ENCODE results near the gene SPTY2D1.

Gene SPTY2D1

DNA sequence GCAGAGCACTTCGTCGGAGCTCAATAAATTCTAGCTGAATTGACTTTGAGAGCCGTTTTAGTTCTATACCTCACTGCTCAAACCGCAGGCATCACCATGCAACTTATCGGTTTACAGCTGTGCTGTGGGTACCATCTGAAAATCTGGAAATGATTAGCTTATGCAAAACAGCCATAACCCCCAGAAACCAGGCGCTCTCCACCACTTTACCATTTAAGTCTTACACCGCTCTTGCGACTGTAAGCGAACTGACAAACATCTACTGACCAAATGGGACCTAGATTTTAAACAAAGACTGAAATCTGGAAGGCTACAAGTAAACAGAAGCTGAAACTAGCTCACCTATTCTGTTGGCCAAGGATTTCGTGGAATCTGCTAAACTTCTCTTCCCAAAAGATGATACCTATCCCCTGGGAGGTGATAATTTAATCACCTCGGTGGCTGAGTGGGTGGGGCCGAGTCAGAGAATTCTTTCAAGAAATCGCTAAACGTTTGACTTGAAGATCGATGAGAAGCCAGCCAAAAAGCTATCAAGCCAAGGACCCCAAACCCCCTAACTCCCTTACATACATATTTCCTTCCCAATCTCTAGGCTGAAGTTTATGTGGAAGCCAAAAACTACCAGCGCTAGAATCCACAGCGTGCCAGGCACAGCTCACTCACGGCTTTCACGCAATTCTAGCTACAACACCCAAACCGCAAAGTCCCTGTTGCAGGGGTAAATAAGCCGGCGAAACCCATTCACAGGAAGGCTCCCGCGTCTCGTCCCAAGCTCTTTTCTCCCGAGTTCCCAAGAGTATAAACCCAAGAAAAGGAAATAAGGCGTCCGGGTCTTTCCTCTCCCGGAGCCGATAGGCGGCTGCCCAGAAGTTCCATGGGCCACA is 644 bp downstream of the SPTY2D1 start:
- DNase-seq (ENCODE audit: low spot score): peak; percentile 30
- TF ChIP-seq, protein P1, sequence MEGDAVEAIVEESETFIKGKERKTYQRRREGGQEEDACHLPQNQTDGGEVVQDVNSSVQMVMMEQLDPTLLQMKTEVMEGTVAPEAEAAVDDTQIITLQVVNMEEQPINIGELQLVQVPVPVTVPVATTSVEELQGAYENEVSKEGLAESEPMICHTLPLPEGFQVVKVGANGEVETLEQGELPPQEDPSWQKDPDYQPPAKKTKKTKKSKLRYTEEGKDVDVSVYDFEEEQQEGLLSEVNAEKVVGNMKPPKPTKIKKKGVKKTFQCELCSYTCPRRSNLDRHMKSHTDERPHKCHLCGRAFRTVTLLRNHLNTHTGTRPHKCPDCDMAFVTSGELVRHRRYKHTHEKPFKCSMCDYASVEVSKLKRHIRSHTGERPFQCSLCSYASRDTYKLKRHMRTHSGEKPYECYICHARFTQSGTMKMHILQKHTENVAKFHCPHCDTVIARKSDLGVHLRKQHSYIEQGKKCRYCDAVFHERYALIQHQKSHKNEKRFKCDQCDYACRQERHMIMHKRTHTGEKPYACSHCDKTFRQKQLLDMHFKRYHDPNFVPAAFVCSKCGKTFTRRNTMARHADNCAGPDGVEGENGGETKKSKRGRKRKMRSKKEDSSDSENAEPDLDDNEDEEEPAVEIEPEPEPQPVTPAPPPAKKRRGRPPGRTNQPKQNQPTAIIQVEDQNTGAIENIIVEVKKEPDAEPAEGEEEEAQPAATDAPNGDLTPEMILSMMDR (IDR thresholded peaks at IDR 0.05; ENCODE audit: extremely low read depth, missing control alignments): no peak

DNA sequence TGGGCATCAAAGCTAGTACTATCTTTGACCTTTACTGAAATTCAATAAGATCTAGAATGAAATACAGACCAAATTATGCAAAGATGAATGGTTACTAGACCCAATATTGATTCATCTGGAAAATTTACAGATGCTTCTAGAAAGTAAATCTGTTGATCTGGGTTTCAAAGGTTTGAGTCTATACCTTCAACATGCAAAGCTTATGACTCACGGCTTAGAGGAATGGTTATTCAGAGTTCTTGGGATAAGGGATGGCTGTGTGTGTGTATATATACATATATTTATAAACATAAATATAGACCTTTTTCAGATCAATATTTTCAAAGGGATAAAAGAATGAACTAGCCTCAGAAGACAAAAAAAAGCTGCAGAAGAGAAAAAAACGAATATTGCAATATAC is 1.3 kb downstream of the SPTY2D1 start:
- TF ChIP-seq, protein P1 (IDR thresholded peaks at IDR 0.05; ENCODE audit: extremely low read depth, missing control alignments): no peak
- no peak for DNase-seq (ENCODE audit: low spot score)

DNA sequence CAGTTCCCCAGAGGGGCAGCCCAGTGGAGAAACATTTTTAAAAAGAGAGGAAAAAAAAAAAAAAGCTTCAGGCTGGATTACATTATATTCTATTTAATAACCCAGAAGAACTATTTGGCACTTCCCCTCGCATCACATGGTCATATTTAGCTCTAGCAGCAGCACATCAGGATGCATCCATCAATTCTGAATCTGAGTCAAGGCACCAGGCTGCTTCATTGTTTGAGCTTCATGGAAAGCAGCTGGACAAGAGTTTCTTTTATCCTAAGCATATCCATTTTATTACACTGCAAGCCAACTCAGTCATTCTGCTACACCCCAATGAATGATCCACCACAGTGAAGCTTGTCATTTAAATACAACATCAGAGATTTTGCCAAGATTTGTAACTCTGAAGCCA is 10.0 kb downstream of the SPTY2D1 start:
- TF ChIP-seq, protein P1 (IDR thresholded peaks at IDR 0.05; ENCODE audit: extremely low read depth, missing control alignments): no peak
- no peak for DNase-seq (ENCODE audit: low spot score)

DNA sequence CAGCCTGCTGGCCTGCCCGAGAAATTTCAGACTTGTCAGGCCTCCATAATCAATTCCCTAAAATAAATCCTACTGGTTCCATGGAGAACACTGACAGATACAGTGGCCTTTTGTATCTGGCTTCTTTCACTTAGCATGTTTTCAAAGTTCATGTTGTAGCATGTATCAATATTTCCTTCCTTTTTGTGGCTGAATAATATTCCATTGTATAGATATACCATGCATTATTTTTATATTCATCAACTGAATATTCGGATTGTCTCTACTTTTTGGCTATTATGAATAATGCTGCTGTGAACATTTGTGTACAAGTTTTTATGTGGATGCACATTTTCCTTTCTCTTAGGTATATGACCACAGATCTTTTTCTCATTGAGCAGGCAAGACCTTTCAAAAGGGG is 10.4 kb downstream of the SPTY2D1 start:
- no peak for DNase-seq (ENCODE audit: low spot score)
- TF ChIP-seq, protein P1 (IDR thresholded peaks at IDR 0.05; ENCODE audit: extremely low read depth, missing control alignments): no peak

DNA sequence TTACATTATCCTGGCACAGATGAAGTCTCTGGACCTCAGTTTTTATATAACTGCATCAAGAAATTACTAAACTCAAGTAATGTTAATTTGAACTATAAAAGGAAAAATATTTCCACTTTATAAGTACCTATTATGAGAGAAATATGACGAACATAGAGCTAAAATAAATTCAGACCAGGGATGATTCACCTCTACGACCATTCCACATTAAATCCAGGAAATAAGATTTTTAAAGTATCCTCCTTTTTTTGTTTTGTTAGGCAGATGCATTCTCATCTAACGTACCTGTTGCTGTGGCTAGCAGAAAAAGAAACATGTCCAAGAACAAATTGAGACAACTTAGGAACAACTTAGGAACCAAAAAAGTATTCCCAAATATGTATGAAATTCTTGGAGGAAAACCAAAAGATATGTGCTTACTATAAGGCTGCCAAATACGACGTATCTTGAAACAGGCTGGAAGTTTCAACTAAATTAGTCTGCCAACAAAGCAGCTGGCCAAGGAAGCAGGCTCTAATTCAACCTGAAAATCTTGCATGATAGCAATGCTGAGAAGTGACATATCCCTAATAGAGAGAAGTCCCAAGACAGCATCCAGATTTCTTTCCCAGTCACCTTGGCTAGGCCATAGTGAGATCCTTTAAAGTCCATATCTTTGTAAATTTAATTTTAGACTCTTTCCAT is 15.7 kb downstream of the SPTY2D1 start:
- TF ChIP-seq, protein P1 (IDR thresholded peaks at IDR 0.05; ENCODE audit: extremely low read depth, missing control alignments): no peak
- no peak for DNase-seq (ENCODE audit: low spot score)

DNA sequence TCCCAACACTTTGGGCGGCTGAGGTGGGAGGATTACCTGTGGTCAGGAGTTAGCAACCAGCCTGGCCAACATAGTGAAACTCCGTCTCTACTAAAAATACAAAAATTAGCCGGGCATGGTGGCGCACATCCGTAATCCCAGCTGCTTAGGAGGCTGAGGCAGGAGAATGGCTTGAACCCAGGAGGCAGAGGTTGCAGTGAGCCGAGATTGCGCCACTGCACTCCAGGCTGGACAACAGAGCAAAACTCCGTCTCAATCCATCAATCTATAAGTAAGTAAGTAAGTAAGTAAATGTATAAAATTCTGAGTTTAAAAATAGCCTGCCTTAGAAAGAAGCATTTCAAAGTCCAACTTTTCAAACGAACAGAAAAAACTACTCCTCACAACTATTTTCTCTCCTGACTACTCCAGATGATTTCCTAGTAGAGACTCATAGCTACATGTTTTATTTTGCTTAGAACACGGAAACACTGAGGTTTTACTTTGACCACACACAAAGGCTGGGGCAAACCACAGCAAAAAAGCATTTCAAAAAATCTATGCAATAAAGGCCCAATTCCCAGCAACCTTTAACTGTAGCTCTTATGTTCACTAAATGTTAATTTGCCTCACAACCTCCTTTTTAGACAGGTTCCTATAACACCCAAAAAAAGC is 16.3 kb downstream of the SPTY2D1 start:
- TF ChIP-seq, protein P1 (IDR thresholded peaks at IDR 0.05; ENCODE audit: extremely low read depth, missing control alignments): no peak

More for the DNA sequence above, 16.3 kb downstream of the SPTY2D1 start:
- DNase-seq (ENCODE audit: low spot score): no peak

Data from GM20000 (cell line).